ENCODE results near the gene SCARB2.
"Not testable (repeated sequence)": the region's sequence is repeated elsewhere in the genome, so short reads cannot be mapped to it uniquely, and the experiment has no call there.

Gene SCARB2, protein sequence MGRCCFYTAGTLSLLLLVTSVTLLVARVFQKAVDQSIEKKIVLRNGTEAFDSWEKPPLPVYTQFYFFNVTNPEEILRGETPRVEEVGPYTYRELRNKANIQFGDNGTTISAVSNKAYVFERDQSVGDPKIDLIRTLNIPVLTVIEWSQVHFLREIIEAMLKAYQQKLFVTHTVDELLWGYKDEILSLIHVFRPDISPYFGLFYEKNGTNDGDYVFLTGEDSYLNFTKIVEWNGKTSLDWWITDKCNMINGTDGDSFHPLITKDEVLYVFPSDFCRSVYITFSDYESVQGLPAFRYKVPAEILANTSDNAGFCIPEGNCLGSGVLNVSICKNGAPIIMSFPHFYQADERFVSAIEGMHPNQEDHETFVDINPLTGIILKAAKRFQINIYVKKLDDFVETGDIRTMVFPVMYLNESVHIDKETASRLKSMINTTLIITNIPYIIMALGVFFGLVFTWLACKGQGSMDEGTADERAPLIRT

DNA sequence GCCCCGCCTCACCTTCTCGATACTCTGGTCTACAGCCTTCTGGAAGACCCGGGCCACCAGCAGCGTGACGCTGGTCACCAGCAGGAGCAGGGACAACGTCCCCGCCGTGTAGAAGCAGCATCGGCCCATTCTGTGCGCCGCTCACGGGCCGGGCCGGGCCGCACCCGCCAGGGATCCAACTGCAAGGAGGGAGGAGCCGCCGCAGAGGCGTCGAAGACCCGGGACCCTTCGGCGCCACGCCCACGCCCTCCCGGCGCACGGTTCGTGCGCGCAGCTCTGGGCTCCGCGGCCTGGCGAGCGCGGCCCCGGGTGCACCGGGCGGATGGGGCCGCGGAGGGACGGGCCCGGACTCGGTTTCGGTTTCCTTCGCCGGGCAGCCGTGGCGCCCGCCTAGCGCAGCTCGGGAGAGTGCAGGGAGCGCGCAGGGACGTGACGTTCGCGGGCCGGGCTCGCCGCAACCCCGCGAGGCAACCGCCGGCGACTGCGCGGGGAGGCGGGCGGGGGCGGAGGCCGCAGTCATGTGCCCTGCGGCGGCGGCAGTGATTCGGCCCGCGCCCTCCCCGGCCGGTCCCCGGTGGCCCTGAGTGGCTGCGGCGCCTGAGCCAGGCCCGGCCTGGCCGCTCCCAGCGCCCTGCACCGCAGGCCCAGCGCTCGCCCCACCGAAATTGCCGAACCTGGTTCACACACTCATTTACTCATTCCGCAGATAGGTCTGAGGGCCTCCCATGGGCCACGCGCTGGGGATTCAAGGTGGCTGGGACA is at the start of gene SCARB2:
SCARB2 (minus strand) TSS at position 410 of the 762 bp plus-strand sequence; CDS start at position 129, 281 bp downstream.
- peak; percentile 28 to 30 for DNase-seq (ENCODE audit: low read depth in 1 of 2, low spot score in 1 of 2)

DNA sequence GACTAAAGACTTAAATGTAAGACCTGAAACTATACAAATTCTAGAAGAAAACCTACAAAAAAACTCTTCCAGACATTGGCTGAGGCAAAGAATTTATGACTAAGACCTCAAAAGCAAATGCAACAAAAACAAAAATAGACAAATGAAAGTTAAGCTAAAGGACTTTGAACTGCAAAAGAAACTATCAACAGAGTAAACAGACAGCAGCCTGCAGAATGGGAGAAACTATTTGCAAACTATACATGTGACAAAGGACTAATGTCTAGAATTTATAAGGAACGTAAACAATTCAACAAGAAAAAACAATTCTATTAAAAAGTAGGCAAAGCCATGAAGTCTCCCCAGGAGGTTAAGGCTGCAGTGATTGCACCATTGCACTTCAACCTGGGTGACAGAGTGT is 46.9 kb upstream of the SCARB2 start:
- DNase-seq (ENCODE audit: low read depth in 1 of 2, low spot score in 1 of 2), result no peak

DNA sequence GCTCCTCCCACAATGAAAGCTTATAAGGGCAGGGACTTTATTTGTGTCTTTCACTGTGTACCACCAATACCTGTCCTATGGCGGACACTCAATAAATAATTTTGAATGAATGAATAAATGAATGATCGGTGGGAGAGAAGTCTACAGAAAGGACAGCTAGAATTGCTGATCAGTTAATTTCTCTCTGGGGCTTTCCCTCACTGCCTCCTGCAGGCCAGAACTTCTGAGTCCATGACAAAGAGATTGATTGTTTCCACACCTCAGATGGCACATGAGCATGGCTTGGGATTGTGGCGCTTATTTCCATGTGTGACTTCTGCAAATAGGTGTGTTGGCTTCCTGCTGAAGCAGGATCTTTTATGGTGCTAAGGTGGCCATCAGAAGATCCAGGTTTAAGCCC is 44.2 kb upstream of the SCARB2 start:
- no peak for DNase-seq (ENCODE audit: low read depth in 1 of 2, low spot score in 1 of 2)

GRCh38 chr4:76256968-76257367 is 43.3 kb upstream of the SCARB2 start:
- DNase-seq (ENCODE audit: low read depth in 1 of 2, low spot score in 1 of 2), result no peak

GRCh38 chr4:76256032-76256431 is 42.4 kb upstream of the SCARB2 start:
- no peak for DNase-seq (ENCODE audit: low read depth in 1 of 2, low spot score in 1 of 2)

DNA sequence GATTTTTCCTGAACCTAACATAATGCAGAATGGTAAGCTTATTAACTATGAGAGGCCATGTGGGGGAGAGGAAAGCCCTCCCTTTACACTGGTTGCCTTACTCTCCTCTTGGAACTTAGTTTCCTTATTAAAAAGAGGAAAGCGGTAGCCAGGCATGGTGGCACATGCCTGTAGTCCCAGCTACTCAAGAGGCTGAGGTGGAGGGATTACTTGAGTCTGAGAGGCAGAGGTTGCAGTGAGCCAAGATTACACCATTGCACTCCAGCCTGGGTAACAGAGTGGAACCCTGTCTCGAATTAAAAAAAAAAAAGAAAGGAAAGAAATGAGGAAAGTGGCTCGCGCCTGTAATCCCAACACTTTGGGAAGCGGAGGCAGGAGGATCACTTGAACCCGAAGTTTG is 39.9 kb upstream of the SCARB2 start:
- no peak for DNase-seq (ENCODE audit: low read depth in 1 of 2, low spot score in 1 of 2)

- DNase-seq (ENCODE audit: low read depth in 1 of 2, low spot score in 1 of 2), result no peak
These were observed 38.6 kb upstream of the SCARB2 start for GRCh38 chr4:76252271-76252653.

GRCh38 chr4:76251441-76252270 is 38.0 kb upstream of the SCARB2 start, which contains the start of gene FAM47E:
Gene FAM47E, plus strand, starts transcription at chr4:76251721. Its CDS starts 26 bp downstream, at chr4:76251747.
- no peak for DNase-seq (ENCODE audit: low read depth in 1 of 2, low spot score in 1 of 2)

GRCh38 chr4:76250962-76251361 is 37.3 kb upstream of the SCARB2 start:
- DNase-seq (ENCODE audit: low read depth in 1 of 2, low spot score in 1 of 2), result no peak

DNA sequence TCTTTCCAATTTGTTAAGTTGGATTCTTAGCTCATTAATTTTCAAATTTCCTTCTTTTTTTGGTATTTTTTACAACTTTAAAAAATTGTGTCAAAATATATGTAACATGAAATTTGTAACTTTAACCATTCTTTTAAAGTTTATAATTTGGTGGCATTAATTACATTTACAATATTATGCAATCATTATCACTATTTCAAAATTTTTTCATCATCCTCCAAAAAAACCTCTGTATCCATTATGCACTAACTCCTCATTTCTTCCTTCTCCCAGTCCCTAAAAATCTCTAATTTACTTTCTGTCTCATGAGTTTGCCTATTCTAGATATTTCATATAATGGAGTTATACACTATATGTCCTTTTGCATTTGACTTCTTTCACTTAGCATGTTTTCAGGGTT is 33.2 kb upstream of the SCARB2 start:
- no peak for DNase-seq (ENCODE audit: low read depth in 1 of 2, low spot score in 1 of 2)

DNA sequence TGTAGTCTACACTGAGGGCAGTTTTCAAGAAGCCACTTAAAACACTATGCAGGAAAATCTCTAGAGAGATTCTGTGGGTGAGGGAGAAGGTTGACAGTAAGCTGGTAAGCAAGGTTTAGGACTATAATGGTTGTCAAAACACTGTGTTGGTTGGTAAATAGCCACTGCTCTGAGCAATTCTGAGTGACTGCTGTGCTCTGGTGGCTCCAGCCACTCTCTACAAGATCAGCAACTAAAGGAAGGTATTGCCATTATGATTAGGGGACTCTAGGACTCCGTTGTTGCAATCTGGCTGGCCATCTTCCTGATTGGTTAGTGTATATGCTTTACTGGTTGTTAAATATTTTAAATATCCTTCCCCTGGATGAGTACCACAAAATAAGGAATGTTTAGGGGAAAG is 32.4 kb upstream of the SCARB2 start:
- no peak for DNase-seq (ENCODE audit: low read depth in 1 of 2, low spot score in 1 of 2)

- DNase-seq (ENCODE audit: low read depth in 1 of 2, low spot score in 1 of 2), result not testable (repeated sequence)
These were observed 30.3 kb upstream of the SCARB2 start for GRCh38 chr4:76243877-76244276.

GRCh38 chr4:76240236-76240635 is 26.6 kb upstream of the SCARB2 start:
- DNase-seq (ENCODE audit: low read depth in 1 of 2, low spot score in 1 of 2), result no peak

DNA sequence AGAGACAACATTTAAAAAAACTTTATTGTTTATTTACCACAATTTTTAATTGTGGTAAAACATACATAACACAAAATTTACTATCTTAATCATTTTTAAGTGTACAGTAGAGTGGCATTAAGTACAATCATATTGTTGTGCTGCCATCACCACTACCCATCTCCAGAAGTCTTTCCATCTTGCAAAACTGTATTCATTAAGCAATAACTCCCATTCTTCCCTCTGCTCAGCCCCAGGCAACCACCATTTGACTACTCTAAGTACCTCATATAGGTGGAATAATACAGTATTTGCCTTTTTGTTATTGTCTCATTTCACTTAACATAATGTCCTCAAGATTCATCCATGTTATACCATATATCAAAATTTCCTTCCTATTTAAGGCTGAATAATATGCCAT is 25.1 kb upstream of the SCARB2 start:
- no peak for DNase-seq (ENCODE audit: low read depth in 1 of 2, low spot score in 1 of 2)

- DNase-seq (ENCODE audit: low read depth in 1 of 2, low spot score in 1 of 2), result no peak
These were observed 24.6 kb upstream of the SCARB2 start for GRCh38 chr4:76238236-76238635.

DNA sequence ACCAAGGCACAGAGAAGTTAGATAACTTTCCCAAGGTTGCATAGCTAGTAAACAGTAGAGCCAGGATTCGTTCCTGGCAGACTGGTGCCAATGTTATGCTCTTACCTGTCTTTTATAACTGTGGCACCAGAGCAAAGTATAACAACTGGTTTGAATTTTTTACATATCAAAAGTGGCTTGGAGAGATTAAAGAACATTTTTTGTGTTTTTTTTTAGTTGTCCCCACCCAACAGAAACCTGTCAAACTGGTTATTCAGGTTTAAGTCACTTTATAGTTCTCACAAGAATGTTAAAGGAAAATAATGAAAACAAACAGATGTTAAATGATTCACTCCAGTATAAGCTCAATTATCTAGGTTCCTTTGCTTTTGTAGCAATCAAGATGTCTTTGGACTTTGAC is 22.3 kb upstream of the SCARB2 start:
- DNase-seq (ENCODE audit: low read depth in 1 of 2, low spot score in 1 of 2), result no peak

DNA sequence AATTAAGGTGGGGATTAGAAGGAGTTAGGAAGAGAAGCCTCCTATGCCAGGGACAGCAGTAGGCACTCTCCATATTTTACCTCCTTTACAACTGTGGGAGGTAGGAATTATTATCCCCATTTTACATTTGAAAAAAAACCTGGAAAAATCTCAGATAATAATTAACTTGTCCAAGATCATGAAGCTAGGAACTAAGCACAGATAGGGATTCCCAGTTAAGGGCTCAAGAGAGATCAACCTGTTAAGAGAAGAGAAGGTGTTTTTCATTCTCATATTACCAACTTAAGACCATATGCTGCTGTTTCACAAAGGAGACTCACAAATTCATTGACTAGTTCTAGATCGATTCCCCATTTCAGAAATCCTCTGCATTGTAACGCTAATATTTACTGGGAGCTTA is 21.8 kb upstream of the SCARB2 start:
- no peak for DNase-seq (ENCODE audit: low read depth in 1 of 2, low spot score in 1 of 2)

GRCh38 chr4:76234679-76235044 is 21.0 kb upstream of the SCARB2 start:
- no peak for DNase-seq (ENCODE audit: low read depth in 1 of 2, low spot score in 1 of 2)

DNA sequence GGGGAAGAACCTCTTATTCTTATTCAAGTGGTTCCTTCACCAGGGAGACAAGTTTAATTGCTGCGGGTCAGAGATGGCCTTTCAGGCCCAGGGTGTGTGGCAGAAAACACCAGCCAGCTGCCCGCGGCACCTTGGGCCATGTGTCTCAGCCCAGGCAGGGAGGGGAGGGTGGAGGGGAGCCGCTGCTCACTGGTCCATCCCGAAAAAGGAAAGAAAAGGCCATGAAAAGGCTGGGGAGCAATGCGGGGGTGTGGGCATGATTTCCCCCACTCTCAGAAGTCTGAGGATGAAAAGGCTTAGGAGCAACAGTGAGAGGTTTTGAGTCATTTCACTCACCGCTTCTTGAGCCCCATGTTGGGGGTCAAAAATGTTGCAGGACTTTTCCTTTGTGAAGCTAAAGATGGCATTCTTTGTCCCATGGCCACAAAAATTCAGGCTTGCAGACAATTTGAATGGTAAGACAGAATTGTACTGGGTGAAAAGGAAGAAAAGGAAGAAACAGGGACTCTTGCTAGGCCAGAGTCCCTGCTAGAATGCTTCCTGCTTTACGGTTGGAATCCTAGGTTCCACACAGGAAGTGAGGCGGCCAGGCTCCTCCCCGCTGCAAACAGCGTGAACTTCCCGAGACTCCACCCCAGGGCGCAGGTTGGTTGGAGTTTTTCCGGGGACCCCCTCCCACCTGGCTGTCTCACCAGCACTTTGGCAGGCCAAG is 20.5 kb upstream of the SCARB2 start:
- DNase-seq (ENCODE audit: low read depth in 1 of 2, low spot score in 1 of 2), result no peak

DNA sequence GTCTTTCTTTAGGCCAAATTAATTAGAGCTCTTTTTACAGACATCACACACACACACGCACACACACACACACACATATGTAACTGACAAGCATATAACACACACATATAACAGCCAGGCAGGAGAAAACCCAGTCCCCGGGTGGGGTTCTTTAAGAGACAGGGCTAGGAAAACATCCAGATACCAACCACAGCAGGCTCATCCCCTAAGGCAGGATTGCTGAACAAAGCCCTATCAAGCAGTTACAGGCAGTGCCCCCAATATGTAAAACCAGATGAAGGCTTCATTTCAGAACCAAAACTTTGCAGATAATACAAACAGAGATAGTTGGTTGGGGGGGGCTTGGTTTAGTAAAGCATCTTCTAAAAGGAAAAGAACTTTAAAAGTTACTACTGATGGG is 19.9 kb upstream of the SCARB2 start:
- DNase-seq (ENCODE audit: low read depth in 1 of 2, low spot score in 1 of 2), result no peak

- no peak for DNase-seq (ENCODE audit: low read depth in 1 of 2, low spot score in 1 of 2)
These were observed 19.5 kb upstream of the SCARB2 start for GRCh38 chr4:76233083-76233482.
